ENCODE measurements around the gene C16orf74.

DNA sequence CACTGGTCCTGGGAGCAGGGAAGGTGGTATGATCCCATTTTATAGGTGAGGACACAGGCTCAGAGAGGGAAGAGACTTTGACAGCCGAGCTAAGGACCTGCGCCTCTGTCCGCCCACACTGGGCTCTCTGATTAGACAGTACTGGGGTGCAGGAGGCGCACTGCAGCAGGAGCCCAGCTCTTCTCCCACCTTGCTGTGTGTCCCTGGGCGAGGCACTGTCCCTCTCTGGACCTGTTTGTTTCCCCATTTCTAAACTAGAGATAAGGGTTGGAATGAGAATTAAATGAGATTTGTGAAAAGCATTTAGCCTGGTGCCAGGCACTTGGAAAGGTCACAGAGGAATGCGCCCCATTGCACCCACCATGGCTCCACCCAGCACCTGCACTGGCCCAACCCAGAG is 42.6 kb downstream of the C16orf74 start:
- TF ChIP-seq CTCF (IDR thresholded peaks at IDR 0.05; ENCODE audit: insufficient read depth, low read length, poor library complexity, severe bottlenecking): no peak
- no peak for TF ChIP-seq EZH2phosphoT487 (conservative IDR thresholded peaks at IDR 0.05; ENCODE audit: low read length)

Measured in SU-DHL-6 (cell line).